HUES64 (cell line): ENCODE measurements around the gene TMEM115.

Experiments used
- H3K27ac ChIP-seq: 2 replicates; pipeline ENCODE4 v1.7.0; 2013; ENCODE audit warnings: low read depth, low read length, inconsistent platforms
- H3K27me3 ChIP-seq: 2 replicates; pipeline ENCODE4 v1.6.1; 2013; ENCODE audit warnings: mild to moderate bottlenecking, low read length; ENCODE audit not compliant: insufficient read depth
- H3K36me3 ChIP-seq: 2 replicates; pipeline ENCODE4 v1.6.1; 2013; ENCODE audit warnings: mild to moderate bottlenecking, low read length; ENCODE audit not compliant: insufficient read depth
- H3K4me1 ChIP-seq: 2 replicates; pipeline ENCODE4 v1.6.1; 2013; ENCODE audit warnings: mild to moderate bottlenecking, low read length, moderate library complexity; ENCODE audit not compliant: insufficient read depth
- H3K4me3 ChIP-seq: 2 replicates; pipeline ENCODE4 v1.5.1; 2013; ENCODE audit warnings: mild to moderate bottlenecking, low read length, moderate library complexity
- H3K9ac ChIP-seq: 2 replicates; pipeline ENCODE4 v1.6.1; 2013; ENCODE audit warnings: mild to moderate bottlenecking, low read depth, low read length
- H3K9me3 ChIP-seq: 2 replicates; pipeline ENCODE4 v1.6.1; 2013; ENCODE audit warnings: low read depth, low read length; ENCODE audit not compliant: insufficient read depth
- WGBS: fragments of 150-250, 120-280 bp; methylation state at CpG from one replicate; pipeline ENCODE4 v1.1.7; 2013; ENCODE audit warnings: missing lambda C conversion rate; 5-methylcytosine and 5-hydroxymethylcytosine counted together

The TMEM115 gene

DNA sequence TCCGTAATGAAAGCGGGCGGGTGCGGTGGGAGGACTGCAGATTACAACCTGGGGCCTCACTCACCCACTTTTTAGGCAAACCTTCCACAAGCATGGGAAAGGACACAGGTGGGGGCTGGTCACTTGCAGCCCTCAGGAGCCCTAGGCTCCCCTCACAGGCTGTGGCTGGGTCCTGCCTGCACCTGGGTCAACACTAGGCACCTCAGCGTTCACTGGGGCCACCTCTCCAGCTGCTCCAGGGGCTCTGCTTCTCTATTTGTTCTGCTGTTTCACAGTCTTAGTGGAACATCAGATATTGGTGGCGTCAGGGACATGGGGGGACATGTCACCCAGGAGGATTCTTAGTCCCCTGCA, 30.1 kb upstream of the TMEM115 start:
- Histone ChIP-seq H3K9me3 (no peaks in the 10 kb centered on the region), H3K27me3 (no peaks in the 10 kb centered on the region), H3K4me1 (no peaks in the 10 kb centered on the region), H3K9ac (no peak overlapping the region), H3K4me3 (no peak overlapping the region), H3K36me3 (no peaks in the 10 kb centered on the region), H3K27ac (no peak overlapping the region)
- 92% methylated on average over 6 of the region's 6 CpGs for WGBS

DNA sequence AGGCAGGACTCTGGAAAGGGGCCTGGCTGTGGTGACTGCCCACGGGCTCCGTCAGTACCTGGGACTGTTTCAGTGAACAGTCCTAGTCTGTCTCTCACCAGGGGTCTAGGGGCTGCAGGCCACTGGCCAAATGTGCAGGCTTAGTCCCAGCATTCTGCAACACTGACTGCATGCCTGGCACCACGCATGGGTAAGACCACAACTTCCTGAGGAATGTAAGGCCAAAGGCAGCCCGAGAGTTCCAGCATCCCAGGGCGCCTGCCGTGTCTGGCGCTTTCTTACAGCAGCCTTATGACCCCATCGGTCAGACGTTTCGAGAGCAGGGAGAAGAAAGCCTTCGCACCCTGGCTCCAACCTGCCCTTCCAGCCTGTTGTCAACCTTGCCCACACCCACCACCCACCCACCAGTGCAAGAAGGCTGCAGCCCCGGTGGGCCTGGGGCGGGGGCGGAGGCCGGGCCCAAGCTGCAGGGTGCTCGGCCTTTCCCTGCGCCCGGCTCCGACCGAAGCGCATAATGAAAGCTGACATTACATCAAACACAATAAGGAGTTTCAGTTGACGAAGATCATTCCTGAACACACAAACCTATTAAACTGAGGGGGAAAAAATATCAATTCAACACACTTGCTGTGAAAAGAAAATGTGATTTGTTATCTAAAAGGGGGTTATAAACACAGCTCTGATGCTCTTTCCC, 29.5 kb upstream of the TMEM115 start:
- Histone ChIP-seq H3K4me3 (no peak overlapping the region), H3K4me1 (no peaks in the 10 kb centered on the region), H3K9ac (no peak overlapping the region), H3K27ac (no peak overlapping the region), H3K27me3 (no peaks in the 10 kb centered on the region), H3K9me3 (no peaks in the 10 kb centered on the region), H3K36me3 (no peaks in the 10 kb centered on the region)
- 83% methylated on average over 22 of the region's 22 CpGs for WGBS

DNA sequence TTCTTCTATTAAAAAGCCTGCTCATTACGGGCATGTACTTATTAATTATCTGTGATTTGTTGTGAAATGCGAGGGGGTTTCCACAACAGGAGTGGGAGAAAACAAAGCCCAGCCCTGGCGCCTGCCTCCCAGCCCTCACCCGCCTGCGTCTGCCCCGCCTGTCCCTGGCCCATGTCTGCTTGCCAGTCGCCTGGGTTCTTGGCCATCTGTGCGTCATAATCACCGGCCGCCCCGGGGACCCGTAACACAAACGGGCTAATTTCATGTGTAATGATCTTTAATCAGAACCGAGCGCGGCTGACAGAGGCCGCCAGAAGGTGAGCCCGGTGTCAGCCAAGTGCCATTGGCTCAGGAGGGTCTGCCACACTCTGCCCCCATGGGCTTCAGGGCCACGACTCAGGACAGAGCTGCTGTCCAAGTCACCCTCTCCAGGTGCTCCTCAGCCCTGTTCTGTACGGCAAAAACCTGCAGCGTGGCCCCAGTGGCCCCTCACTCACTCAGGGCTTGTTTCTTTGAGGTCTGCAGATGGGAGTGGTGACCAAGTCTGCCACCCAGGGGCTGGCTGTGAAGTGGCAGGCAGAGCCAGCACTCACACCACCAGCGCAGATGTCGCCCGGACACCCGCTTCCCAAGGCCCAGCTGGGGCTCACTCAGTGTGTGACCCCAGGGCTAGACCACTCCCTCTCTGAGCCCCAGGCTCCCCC, 28.8 kb upstream of the TMEM115 start:
- Histone ChIP-seq H3K27me3 (no peaks in the 10 kb centered on the region), H3K9me3 (no peaks in the 10 kb centered on the region), H3K36me3 (no peaks in the 10 kb centered on the region), H3K9ac (no peak overlapping the region), H3K27ac (no peak overlapping the region), H3K4me3 (no peak overlapping the region), H3K4me1 (no peaks in the 10 kb centered on the region)
- WGBS = 83% methylated on average over 25 of the region's 25 CpGs

DNA sequence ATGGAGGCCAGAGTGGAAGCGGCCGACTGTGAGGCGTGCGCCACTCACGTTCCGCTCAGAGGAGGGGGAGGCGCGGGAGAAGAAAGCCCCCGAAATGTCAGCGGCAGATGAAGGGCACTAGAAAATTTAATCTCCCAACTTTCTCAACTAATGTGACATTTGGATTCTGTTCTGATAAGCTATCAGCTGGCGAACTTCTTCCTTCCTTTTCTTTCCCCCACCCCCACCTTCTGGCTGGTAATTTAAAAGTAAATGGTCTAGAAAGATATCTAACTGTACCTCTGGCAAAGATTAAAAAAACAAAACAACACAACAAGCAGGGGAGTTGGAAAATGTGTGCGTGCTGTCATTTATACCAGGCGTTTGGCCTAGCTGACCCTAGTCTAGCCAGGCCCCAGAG, 26.4 kb upstream of the TMEM115 start:
- H3K9ac ChIP-seq = no peak overlapping the region
- H3K27me3 ChIP-seq = no peaks in the 10 kb centered on the region
- no peaks in the 10 kb centered on the region for H3K36me3 ChIP-seq
- no peak overlapping the region for H3K4me3 ChIP-seq
- no peaks in the 10 kb centered on the region for H3K9me3 ChIP-seq
- WGBS = 94% methylated on average over 11 of the region's 13 CpGs
- H3K4me1 ChIP-seq = no peaks in the 10 kb centered on the region
- H3K27ac ChIP-seq = no peak overlapping the region

DNA sequence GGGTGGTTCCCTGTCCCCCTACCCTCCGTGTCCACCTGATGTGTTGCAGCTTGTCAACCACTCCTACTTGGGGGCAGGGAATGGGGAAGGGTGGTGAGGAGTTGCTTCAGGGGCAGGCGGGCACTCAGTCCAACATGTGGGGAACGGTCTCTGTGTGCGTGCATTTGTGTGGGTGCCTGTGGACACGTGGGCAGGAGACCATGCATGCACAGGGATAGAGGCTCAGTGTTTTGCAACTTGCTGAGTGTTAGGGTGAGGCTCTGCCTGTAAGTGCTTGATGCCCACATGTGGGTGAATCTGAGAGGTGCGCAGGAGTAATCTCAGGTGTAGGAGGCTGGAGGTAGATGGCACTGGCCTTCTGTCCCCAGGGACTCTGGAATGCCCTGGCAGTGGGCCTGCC, 24.4 kb upstream of the TMEM115 start:
- Histone ChIP-seq H3K27ac (no peak overlapping the region), H3K4me1 (no peaks in the 10 kb centered on the region), H3K9ac (no peak overlapping the region), H3K27me3 (no peaks in the 10 kb centered on the region), H3K9me3 (no peaks in the 10 kb centered on the region), H3K4me3 (no peak overlapping the region), H3K36me3 (no peaks in the 10 kb centered on the region)
- WGBS = 91% methylated on average over 6 of the region's 6 CpGs

DNA sequence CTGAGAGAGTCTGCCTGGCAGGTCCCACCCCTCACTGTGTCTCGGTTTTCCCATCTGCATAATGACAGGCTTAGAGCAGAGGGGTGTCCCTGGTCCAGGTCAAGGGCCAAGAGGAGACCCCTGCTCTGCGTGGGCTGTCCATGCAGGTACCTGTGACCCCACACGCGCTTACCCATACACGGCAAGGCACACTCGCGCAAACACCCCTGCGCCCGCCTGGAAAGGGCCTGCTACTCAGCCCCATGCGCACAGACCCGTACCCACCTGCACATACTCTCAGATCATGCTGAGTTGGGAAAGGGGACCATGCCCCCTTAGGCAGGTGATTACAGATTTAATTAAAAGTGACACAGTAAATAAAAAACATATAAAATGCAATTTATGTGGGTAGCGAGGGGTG, 23.4 kb upstream of the TMEM115 start:
- Histone ChIP-seq H3K27ac (no peak overlapping the region), H3K4me3 (no peak overlapping the region), H3K9me3 (no peaks in the 10 kb centered on the region), H3K9ac (no peak overlapping the region), H3K4me1 (no peaks in the 10 kb centered on the region), H3K36me3 (no peaks in the 10 kb centered on the region), H3K27me3 (no peaks in the 10 kb centered on the region)
- 88% methylated on average over 12 of the region's 12 CpGs for WGBS

DNA sequence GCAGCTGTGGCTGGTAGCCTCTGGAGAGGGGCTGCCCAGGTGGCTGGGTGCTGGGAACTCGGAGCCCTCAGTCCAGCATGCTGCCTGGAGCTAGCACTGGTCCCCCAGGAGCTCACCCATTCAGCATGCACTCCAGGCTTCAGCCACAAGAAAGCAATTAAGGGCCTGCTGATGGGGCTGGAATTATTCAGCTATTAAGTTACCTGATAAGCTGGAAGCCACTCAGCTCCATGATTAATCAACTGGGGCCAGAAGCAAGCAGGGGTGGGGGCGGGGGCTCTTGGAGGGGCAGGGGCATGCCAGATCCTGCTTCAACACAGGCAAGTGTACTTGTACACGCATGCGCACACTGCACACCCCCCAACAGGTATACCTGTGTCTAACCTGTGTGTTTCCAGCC, 22.1 kb upstream of the TMEM115 start:
- WGBS = 93% methylated on average over 4 of the region's 4 CpGs
- H3K9ac ChIP-seq = no peak overlapping the region
- H3K27ac ChIP-seq = no peak overlapping the region
- H3K9me3 ChIP-seq = no peaks in the 10 kb centered on the region
- no peak overlapping the region for H3K4me3 ChIP-seq
- H3K36me3 ChIP-seq = no peaks in the 10 kb centered on the region
- no peaks in the 10 kb centered on the region for H3K27me3 ChIP-seq
- H3K4me1 ChIP-seq = no peaks in the 10 kb centered on the region

DNA sequence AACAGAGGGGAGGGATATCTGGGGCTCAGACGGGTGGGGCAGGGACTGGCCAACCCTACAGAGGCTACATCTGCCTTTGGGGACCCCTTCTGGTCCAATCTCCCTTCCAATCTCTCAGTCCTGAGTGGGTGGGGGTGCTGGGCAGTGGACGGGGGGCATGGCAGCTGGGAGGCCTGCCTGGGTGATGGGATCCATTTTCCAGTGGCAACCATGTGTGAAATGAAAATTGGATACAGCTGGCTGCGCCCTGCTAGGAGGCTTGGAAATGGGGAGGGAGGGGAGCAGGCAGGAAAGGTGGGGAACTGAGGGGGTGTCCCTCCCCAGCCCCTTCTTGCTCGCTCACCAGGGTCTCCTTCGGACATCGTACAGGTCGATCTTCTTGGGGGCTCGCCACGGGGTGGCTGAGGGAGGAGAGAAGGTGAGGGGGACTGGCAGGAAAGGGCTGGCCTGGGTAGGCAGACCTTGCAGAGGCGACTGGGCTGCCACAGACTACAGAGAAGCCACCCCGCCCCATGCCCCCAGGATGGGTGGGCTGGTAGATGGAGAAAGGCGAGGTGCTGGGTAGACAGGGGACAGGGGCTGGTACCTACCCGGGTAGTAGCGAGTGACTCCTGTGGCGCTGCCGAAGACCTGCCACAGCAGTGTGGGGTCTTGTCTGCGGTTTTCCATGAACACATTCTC, 21.2 kb upstream of the TMEM115 start:
- WGBS = 89% methylated on average over 17 of the region's 17 CpGs
- Histone ChIP-seq H3K9me3 (no peaks in the 10 kb centered on the region), H3K4me1 (no peaks in the 10 kb centered on the region), H3K4me3 (no peak overlapping the region), H3K27me3 (no peaks in the 10 kb centered on the region), H3K36me3 (no peaks in the 10 kb centered on the region), H3K9ac (no peak overlapping the region), H3K27ac (no peak overlapping the region)

DNA sequence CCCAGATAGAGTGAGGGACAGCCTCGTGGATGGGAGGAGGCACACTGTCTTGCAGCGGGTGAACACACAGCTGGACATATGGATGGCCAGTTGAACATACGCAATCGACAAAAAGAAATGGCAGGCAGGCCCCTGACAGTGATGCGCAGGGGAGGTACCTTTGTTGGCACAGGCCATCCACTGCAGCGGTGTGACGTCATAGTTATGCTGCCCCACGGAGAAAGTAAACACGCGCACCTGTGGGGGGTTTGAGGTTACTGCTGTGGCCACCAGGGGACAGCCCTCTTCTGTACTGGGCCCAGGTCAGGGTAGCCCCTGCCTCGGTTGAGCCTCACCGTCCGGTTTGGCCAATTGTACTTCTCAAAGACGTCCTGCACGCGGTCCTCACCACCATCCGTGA, 19.4 kb upstream of the TMEM115 start:
- Histone ChIP-seq H3K4me1 (no peaks in the 10 kb centered on the region), H3K36me3 (no peaks in the 10 kb centered on the region), H3K9me3 (no peaks in the 10 kb centered on the region), H3K9ac (no peak overlapping the region), H3K4me3 (no peak overlapping the region), H3K27ac (no peak overlapping the region), H3K27me3 (no peaks in the 10 kb centered on the region)
- 89% methylated on average over 17 of the region's 17 CpGs for WGBS

DNA sequence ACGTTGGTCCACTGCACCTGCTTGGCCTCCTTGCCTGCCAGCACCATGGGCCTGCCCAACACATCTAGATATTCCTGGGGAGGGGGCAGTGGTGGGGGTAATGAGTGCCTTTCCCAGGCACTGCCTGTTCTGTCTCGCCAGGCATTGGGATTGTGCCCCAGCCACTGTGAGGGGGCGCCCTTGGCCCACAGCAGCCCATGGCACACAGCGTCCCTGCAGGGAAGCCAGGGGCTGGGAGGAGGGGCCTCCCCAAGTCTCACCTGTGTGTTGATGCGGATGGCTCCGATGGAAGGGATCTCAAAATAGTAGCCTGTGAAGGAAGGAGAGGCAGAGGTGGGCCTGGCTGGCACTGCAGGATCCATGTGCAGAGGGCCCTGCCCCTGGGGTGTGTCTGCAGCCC, 18.7 kb upstream of the TMEM115 start:
- no peak overlapping the region for H3K9ac ChIP-seq
- peaks cover 2% of the 10 kb centered on the region; the same call in 1 of the 2 replicates for H3K4me1 ChIP-seq
- no peak overlapping the region for H3K4me3 ChIP-seq
- no peaks in the 10 kb centered on the region for H3K9me3 ChIP-seq
- H3K36me3 ChIP-seq = no peaks in the 10 kb centered on the region
- no peak overlapping the region for H3K27ac ChIP-seq
- 71% methylated on average over 6 of the region's 6 CpGs for WGBS
- H3K27me3 ChIP-seq = no peaks in the 10 kb centered on the region

DNA sequence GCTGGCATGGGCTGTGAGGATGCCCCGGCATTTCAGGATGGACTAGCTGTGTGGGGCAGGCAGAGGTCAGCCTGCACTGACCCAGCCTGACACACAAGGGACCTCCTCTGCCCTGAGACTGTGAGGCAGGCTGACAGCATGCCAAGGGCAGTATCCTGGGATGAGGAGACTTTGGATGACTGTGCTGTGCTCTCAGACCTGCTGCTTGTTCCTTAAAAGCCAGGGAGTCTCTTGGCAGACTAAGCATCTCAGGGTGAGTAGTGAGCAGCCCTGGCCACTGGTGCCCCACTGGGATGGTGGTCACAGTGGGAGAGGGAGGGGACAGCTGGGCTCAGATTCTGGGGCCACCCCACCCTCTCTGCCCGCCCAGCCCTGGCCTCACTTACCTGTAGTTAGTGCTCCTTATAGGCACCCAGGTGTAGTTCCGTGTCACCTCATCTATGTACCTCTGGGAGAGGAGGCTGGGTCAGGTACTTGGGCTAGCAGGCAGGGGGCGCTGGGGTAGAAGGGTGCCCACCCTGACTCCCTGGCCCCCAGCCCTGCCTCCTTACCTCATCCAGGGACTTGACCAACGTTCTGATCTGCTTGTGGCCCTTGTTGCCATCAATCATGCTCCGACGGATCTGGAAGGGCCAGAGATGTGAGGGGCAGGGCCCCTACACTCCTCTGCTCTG, 16.1 kb upstream of the TMEM115 start:
- no peak overlapping the region for H3K9ac ChIP-seq
- 75% methylated on average over 7 of the region's 7 CpGs for WGBS
- no peaks in the 10 kb centered on the region for H3K9me3 ChIP-seq
- peaks cover 19% of the 10 kb centered on the region for H3K4me1 ChIP-seq
- no peaks in the 10 kb centered on the region for H3K36me3 ChIP-seq
- no peaks in the 10 kb centered on the region for H3K27me3 ChIP-seq
- H3K27ac ChIP-seq = no peak overlapping the region
- H3K4me3 ChIP-seq = no peak overlapping the region
